Upper lobe of right lung (tissue), 1 donor: ENCODE data around the gene RECK. TPM values are rescaled to one million over a fixed set of nuclear protein-coding genes. Genes with fewer than 3 reads are reported as not detected.

Experiments used
- ATAC-seq: fragments of 200-7000 bp; cut with Tn5 transposase; one replicate; pipeline ENCODE4 v1.9.1; 2020; ENCODE audit warnings: mild to moderate bottlenecking, moderate library complexity
- DNase-seq: peaks from one replicate; pipeline ENCODE4 v3.0.0-alpha.2; 2020
- H3K27ac ChIP-seq: fragments of 200-600 bp; one replicate; pipeline ENCODE4 v1.8.0; 2022
- H3K27me3 ChIP-seq: fragments of 200-600 bp; one replicate; pipeline ENCODE4 v1.8.0; 2022; ENCODE audit warnings: mild to moderate bottlenecking
- H3K36me3 ChIP-seq: fragments of 200-600 bp; one replicate; pipeline ENCODE4 v1.8.0; 2022
- H3K4me1 ChIP-seq: fragments of 200-600 bp; one replicate; pipeline ENCODE4 v1.8.0; 2022
- H3K4me3 ChIP-seq: fragments of 200-600 bp; one replicate; pipeline ENCODE4 v1.8.0; 2022; ENCODE audit warnings: mild to moderate bottlenecking
- H3K9me3 ChIP-seq: fragments of 200-600 bp; one replicate; pipeline ENCODE4 v1.8.0; 2022
- CTCF ChIP-seq: fragments of 200-600 bp; IDR thresholded peaks from one replicate; pipeline ENCODE4 v1.8.0; 2022; ENCODE audit warnings: antibody characterized with exemption
- intact Hi-C: fragments of 100-400 bp; cut with DNase I; formaldehyde crosslinking; loops from one replicate; pipeline ENCODE4 v1.11.0; 2022
- total RNA-seq: library from RNA; stranded (reverse); fragmentation: NEBNext Ultra II Directional; extraction: Animal tissue kit (Norgen Biotek cat#: 25700); gene quantifications from one replicate; pipeline ENCODE4 v1.2.1, GENCODE V29; 2021
- donor health status: DM: no; HTN: yes; CAD: no; lungs with severe emphysema.

Gene RECK
- total RNA-seq, 1 donor from 2014 or later: 20.1 TPM

GRCh38 chr9:36088020-36088419 lies 51.3 kb downstream of the RECK start:
- H3K9me3 ChIP-seq: no peaks in the 10 kb centered on the region
- no peak for TF ChIP-seq CTCF
- H3K36me3 ChIP-seq: peaks cover 13% of the 10 kb centered on the region
- ATAC-seq (no peak), DNase-seq (no peak)
- H3K27me3 ChIP-seq: no peaks in the 10 kb centered on the region
- no peak overlapping the region for H3K4me3 ChIP-seq
- intact Hi-C loops: no loop called here
- peaks cover 3% of the 10 kb centered on the region for H3K4me1 ChIP-seq
- no peak overlapping the region for H3K27ac ChIP-seq

- no peaks in the 10 kb centered on the region for H3K27me3 ChIP-seq
These were observed 54.6 kb downstream of the RECK start for GRCh38 chr9:36091026-36091953.

GRCh38 chr9:36092014-36092413 lies 55.3 kb downstream of the RECK start:
- peaks cover 3% of the 10 kb centered on the region for H3K36me3 ChIP-seq
- no peak for DNase-seq
- H3K4me3 ChIP-seq: no peak overlapping the region
- H3K27ac ChIP-seq: no peak overlapping the region
- no peaks in the 10 kb centered on the region for H3K9me3 ChIP-seq
- intact Hi-C loops: no loop called here
- no peak for ATAC-seq
- H3K4me1 ChIP-seq: peaks cover 3% of the 10 kb centered on the region
- TF ChIP-seq CTCF: no peak
- no peaks in the 10 kb centered on the region for H3K27me3 ChIP-seq

More at GRCh38 chr9:36091026-36091953, 54.6 kb downstream of the RECK start:
- Histone ChIP-seq H3K4me1 (peaks cover 3% of the 10 kb centered on the region), H3K27ac (no peak overlapping the region), H3K36me3 (peaks cover 3% of the 10 kb centered on the region), H3K4me3 (no peak overlapping the region), H3K9me3 (no peaks in the 10 kb centered on the region)
- intact Hi-C loops: no loop called here
- ATAC-seq: no peak
- DNase-seq: no peak
- TF ChIP-seq CTCF: no peak

GRCh38 chr9:36092509-36093215 lies 55.9 kb downstream of the RECK start:
- Histone ChIP-seq H3K9me3 (no peaks in the 10 kb centered on the region), H3K4me1 (peaks cover 3% of the 10 kb centered on the region), H3K4me3 (no peak overlapping the region), H3K36me3 (peaks cover 1% of the 10 kb centered on the region), H3K27me3 (no peaks in the 10 kb centered on the region), H3K27ac (no peak overlapping the region)
- TF ChIP-seq CTCF: no peak
- intact Hi-C loops: no loop called here
- DNase-seq (no peak), ATAC-seq (peak; percentile 89)

- Histone ChIP-seq H3K4me1 (peaks cover 3% of the 10 kb centered on the region), H3K36me3 (no peaks in the 10 kb centered on the region), H3K9me3 (no peaks in the 10 kb centered on the region), H3K27me3 (no peaks in the 10 kb centered on the region), H3K27ac (no peak overlapping the region), H3K4me3 (no peak overlapping the region)
- no peak for DNase-seq
- intact Hi-C loops: no loop called here
- TF ChIP-seq CTCF: no peak
- no peak for ATAC-seq
These were observed 56.7 kb downstream of the RECK start for GRCh38 chr9:36093384-36093783.
